NT2/D1 (cell line): ENCODE data around the gene ABCD2.

Source experiments
- YY1 ChIP-seq: IDR thresholded peaks from 2 replicates; pipeline ENCODE4 v1.6.1; 2011; ENCODE audit not compliant: insufficient read length, insufficient read depth
- ZNF274 ChIP-seq: IDR thresholded peaks from 2 replicates; pipeline ENCODE4 v1.6.1; 2011; ENCODE audit warnings: mild to moderate bottlenecking, low read depth, low read length

DNA sequence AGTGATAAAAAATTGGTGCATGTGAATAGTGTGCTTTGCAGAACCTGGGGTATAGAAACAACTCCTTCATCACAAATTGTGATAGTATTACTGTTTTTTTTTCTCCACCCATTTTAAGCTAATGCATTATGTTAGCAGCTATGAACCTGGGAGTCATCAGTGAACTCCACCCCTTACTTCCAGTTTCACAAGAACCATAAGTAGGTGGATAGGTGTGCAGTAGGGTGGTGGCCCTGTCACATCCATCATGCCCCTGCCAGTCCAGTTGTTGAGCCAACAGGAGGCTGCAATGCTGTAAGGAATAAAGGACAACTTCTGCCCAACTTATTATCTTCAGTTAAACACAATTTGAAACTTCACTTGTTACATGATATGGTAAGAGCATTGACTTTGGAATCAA is 85.7 kb downstream of the ABCD2 start:
- TF ChIP-seq ZNF274 = no peak
- no peak for TF ChIP-seq YY1
